ENCODE measurements around the gene ABCA2.

GRCh38 chr9:137032858-137033257, 4.8 kb upstream of the ABCA2 start:
- TF ChIP-seq POLR2AphosphoS5 (IDR thresholded peaks at IDR 0.05; ENCODE audit: low read depth, low read length), result no peak
- no peak for TF ChIP-seq TAF1 (IDR thresholded peaks at IDR 0.05; ENCODE audit: borderline replicate concordance, insufficient read depth, low read length)
- TF ChIP-seq REST (IDR thresholded peaks at IDR 0.05; ENCODE audit: insufficient read depth in 1 of 2, low read depth in 2 of 2, low read length in 2 of 2), result no peak
- TF ChIP-seq FOXP2 (optimal IDR thresholded peaks at IDR 0.05; ENCODE audit: borderline replicate concordance, extremely low read depth, extremely low read length, insufficient read depth), result no peak
- TF ChIP-seq SIN3A (IDR thresholded peaks at IDR 0.05; ENCODE audit: borderline replicate concordance, insufficient read depth, low read length), result no peak

Data from PFSK-1 (cell line).